GM12878 (cell line): ENCODE data around the gene ZNF805. TPM values are rescaled to one million over a fixed set of nuclear protein-coding genes. Genes with fewer than 3 reads are reported as not detected.
A peak's percentile ranks its signal among the peaks of the same experiment; 100 is the strongest.

Experiments
- BHLHE40 ChIP-seq, 2 experiments: fragments of 450-650 bp in 1 of 2; IDR thresholded peaks; 2 replicates each; pipeline ENCODE4 v1.6.1; 2011 to 2017; ENCODE audit warnings: low read depth in 2 of 2, borderline replicate concordance in 1 of 2, improper control_type of control experiment in 1 of 2, low read length in 1 of 2, mild to moderate bottlenecking in 1 of 2
- BMI1 ChIP-seq: fragments of 450-650 bp; IDR thresholded peaks from 2 replicates; pipeline ENCODE4 v1.6.1; 2016; ENCODE audit warnings: mild to moderate bottlenecking, moderate library complexity, borderline replicate concordance
- CHD2 ChIP-seq: IDR thresholded peaks from 2 replicates; pipeline ENCODE4 v1.6.1; 2011; ENCODE audit warnings: low read depth, low read length, improper control_type of control experiment, borderline replicate concordance
- CREM ChIP-seq: IDR thresholded peaks from 2 replicates; pipeline ENCODE4 v1.6.1; 2014; ENCODE audit warnings: antibody characterized with exemption, low read depth
- E4F1 ChIP-seq: fragments of 450-650 bp; IDR thresholded peaks from 2 replicates; pipeline ENCODE4 v1.6.1; 2018; ENCODE audit warnings: borderline replicate concordance, mild to moderate bottlenecking; ENCODE audit not compliant: partially characterized antibody
- ETV6 ChIP-seq, 2 experiments: fragments of 450-650 bp in 1 of 2; IDR thresholded peaks in 1 of 2; conservative IDR thresholded peaks in 1 of 2; 2 replicates each; pipeline ENCODE4 v1.6.1; 2014; ENCODE audit warnings: antibody characterized with exemption in 1 of 2, borderline replicate concordance in 1 of 2, low read depth in 1 of 2, mild to moderate bottlenecking in 1 of 2, moderate library complexity in 1 of 2
- HDAC2 ChIP-seq: fragments of 200-600 bp; sonication (generic); IDR thresholded peaks from 2 replicates; pipeline ENCODE4 v1.6.1; 2017
- MYB ChIP-seq: fragments of 150-350 bp; IDR thresholded peaks from 2 replicates; pipeline ENCODE4 v1.6.1; 2014; ENCODE audit warnings: mild to moderate bottlenecking, low read depth, low read length, borderline replicate concordance
- NFXL1 ChIP-seq: fragments of 450-650 bp; IDR thresholded peaks from 2 replicates; pipeline ENCODE4 v1.6.1; 2017; ENCODE audit warnings: antibody characterized with exemption, mild to moderate bottlenecking, borderline replicate concordance
- NFYA ChIP-seq: IDR thresholded peaks from 2 replicates; pipeline ENCODE4 v1.6.1; 2011; ENCODE audit warnings: low read depth, mild to moderate bottlenecking, low read length, improper control_type of control experiment, borderline replicate concordance
- NR2F1 ChIP-seq: fragments of 450-650 bp; conservative IDR thresholded peaks from 2 replicates; pipeline ENCODE4 v1.6.1; 2017; ENCODE audit warnings: mild to moderate bottlenecking
- PKNOX1 ChIP-seq: fragments of 450-650 bp; IDR thresholded peaks from 2 replicates; pipeline ENCODE4 v1.6.1; 2016; ENCODE audit warnings: mild to moderate bottlenecking
- RAD51 ChIP-seq: fragments of 450-650 bp; IDR thresholded peaks from 2 replicates; pipeline ENCODE4 v1.6.1; 2016; ENCODE audit warnings: moderate library complexity, mild to moderate bottlenecking, inconsistent platforms
- RBBP5 ChIP-seq: fragments of 200-600 bp; sonication (generic); conservative IDR thresholded peaks from 2 replicates; pipeline ENCODE4 v1.6.1; 2016
- SMAD1 ChIP-seq: fragments of 450-650 bp; IDR thresholded peaks from 2 replicates; pipeline ENCODE4 v1.6.1; 2018; ENCODE audit warnings: mild to moderate bottlenecking, low read depth; ENCODE audit not compliant: partially characterized antibody
- SUPT20H ChIP-seq: IDR thresholded peaks from 2 replicates; pipeline ENCODE4 v1.6.1; 2011; ENCODE audit warnings: low read depth, mild to moderate bottlenecking, low read length, moderate library complexity, borderline replicate concordance; ENCODE audit not compliant: control insufficient read depth
- TCF12 ChIP-seq: IDR thresholded peaks from 2 replicates; pipeline ENCODE4 v1.6.1; 2011; ENCODE audit warnings: low read depth, mild to moderate bottlenecking, low read length
- TCF3 ChIP-seq: IDR thresholded peaks from 2 replicates; pipeline ENCODE4 v1.6.1; 2012; ENCODE audit warnings: low read depth, mild to moderate bottlenecking, low read length, borderline replicate concordance; ENCODE audit not compliant: insufficient read depth
- ZNF622 ChIP-seq: fragments of 450-650 bp; IDR thresholded peaks from 2 replicates; pipeline ENCODE4 v1.6.1; 2017; ENCODE audit warnings: mild to moderate bottlenecking, inconsistent platforms
- ZZZ3 ChIP-seq: IDR thresholded peaks from 2 replicates; pipeline ENCODE4 v1.6.1; 2011; ENCODE audit warnings: low read depth; ENCODE audit not compliant: control insufficient read depth, insufficient read length
- polyA plus RNA-seq, 11 experiments: library from polyadenylated mRNA; depleted of rRNA in 4 of 11; unstranded in 6 of 11; stranded (reverse) in 5 of 11; fragments of >200 nt; fragmentation: Nextera tagmentation in 4 of 11; fragmentation: Illumina TruSeq in 1 of 11; extraction: Ambion mirVana in 4 of 11; extraction: Trizol in 1 of 11; gene quantifications; 1 replicate in 1 of 11; 2 replicates in 10 of 11; pipeline versions ENCODE4 v1.2.1 to v1.2.3, GENCODE V29; 2011 to 2016; ENCODE audit warnings: inconsistent platforms in 2 of 11, missing spikeins in 2 of 11, low read depth in 1 of 11
- total RNA-seq, 4 experiments: library from RNA; depleted of rRNA in 3 of 4; stranded (reverse); fragments of >200 nt in 3 of 4; fragmentation: Illumina TruSeq in 1 of 4; extraction: Trizol in 1 of 4; gene quantifications; 2 replicates each; pipeline versions ENCODE4 v1.2.1 to v1.2.3, GENCODE V29; 2013 to 2021
- TF ChIP-seq, protein P1 (sequence below): IDR thresholded peaks from 2 replicates; pipeline ENCODE4 v1.6.1; 2012; ENCODE audit warnings: mild to moderate bottlenecking, low read depth, low read length

The ZNF805 gene
- total and polyA plus RNA-seq, 10 of the 15 experiments (the other 5 are each of a cell fraction or from before 2014, with no cell fraction given) = 0.31 to 8.9 (median 2.3) TPM

DNA sequence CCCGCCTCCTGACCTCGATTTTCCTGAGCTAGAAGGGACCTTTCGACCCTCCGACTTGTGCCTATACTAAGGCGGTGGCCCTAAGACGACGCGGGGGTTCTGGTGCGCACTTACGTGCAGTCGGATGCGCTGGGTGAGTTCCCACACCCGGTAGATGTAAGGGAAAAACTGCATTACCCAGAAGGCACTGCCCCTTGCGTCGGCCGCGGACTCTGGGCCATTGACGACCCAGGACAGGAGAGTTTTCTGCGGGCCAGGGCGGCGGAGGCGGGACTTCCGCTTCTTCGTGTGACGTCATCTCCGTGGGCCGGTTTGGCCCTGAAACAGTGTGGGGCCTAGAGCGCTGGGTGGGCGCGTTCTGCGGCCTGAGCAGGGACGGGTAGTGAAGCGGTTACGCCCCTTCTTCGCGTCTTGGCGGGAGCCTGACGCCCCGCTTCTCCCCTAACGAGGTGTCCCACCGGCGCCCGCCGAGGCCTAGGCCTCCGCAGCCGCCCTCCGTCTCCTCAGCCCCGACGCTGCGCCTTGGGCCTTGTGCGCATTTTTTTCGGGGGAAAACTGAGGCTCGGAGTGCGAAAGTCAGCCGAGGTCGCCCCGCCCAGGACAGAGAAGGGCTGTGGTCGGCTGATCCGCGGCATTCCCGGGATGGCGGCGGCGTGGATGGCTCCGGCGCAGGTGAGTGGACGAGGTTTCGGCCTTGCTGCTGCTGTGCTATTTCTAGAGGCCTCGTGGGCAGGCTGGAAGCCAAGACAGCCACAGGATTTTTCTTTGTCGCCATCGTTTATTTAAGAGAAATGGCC lies 39.9 kb downstream of the ZNF805 start, which contains the start of gene ZNF460 (continued):
- TF ChIP-seq PKNOX1 (peak; percentile 72), BHLHE40 (IDR thresholded peaks at IDR 0.05; ENCODE audit: borderline replicate concordance in 1 of 2, low read depth in 2 of 2, low read length in 1 of 2) (peak in 1 of 2 experiments; percentile 54; a peak in 2 of 4 replicates), SUPT20H (no peak), SMAD1 (no peak), E4F1 (peak; percentile 20), NR2F1 (no peak; the same call in 1 of the 2 replicates), TCF12 (no peak), ZNF622 (no peak), NFXL1 (no peak), HDAC2 (no peak), TCF3 (no peak), NFYA (no peak), RBBP5 (no peak), CREM (peak; percentile 98), MYB (no peak), ZZZ3 (no peak), RAD51 (no peak), CHD2 (peak; percentile 89; the same call in 1 of the 2 replicates), ETV6 (conservative IDR thresholded peaks at IDR 0.05 in 1 of 2, IDR thresholded peaks at IDR 0.05 in 1 of 2; ENCODE audit: borderline replicate concordance in 1 of 2, low read depth in 1 of 2) (no peak), BMI1 (no peak)
- TF ChIP-seq, protein P1, sequence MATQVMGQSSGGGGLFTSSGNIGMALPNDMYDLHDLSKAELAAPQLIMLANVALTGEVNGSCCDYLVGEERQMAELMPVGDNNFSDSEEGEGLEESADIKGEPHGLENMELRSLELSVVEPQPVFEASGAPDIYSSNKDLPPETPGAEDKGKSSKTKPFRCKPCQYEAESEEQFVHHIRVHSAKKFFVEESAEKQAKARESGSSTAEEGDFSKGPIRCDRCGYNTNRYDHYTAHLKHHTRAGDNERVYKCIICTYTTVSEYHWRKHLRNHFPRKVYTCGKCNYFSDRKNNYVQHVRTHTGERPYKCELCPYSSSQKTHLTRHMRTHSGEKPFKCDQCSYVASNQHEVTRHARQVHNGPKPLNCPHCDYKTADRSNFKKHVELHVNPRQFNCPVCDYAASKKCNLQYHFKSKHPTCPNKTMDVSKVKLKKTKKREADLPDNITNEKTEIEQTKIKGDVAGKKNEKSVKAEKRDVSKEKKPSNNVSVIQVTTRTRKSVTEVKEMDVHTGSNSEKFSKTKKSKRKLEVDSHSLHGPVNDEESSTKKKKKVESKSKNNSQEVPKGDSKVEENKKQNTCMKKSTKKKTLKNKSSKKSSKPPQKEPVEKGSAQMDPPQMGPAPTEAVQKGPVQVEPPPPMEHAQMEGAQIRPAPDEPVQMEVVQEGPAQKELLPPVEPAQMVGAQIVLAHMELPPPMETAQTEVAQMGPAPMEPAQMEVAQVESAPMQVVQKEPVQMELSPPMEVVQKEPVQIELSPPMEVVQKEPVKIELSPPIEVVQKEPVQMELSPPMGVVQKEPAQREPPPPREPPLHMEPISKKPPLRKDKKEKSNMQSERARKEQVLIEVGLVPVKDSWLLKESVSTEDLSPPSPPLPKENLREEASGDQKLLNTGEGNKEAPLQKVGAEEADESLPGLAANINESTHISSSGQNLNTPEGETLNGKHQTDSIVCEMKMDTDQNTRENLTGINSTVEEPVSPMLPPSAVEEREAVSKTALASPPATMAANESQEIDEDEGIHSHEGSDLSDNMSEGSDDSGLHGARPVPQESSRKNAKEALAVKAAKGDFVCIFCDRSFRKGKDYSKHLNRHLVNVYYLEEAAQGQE = no peak
